Caki2 (cell line): Measurements from ENCODE around the gene PECR. TPM values are rescaled to one million over a fixed set of nuclear protein-coding genes. Genes with fewer than 3 reads are reported as not detected.

Source experiments
- DNase-seq: peaks from one replicate; pipeline ENCODE4 v3.0.0-alpha.2; 2015; ENCODE audit warnings: low read depth
- in situ Hi-C: cut with HindIII; loops from 2 replicates; pipeline ENCODE4 v1.10.0; 2016; ENCODE audit warnings: low sequenced_read_pairs, low pct_unique_long_range_greater_than_20kb, mixed read lengths
- total RNA-seq: library from RNA; depleted of rRNA; stranded (reverse); fragments of >200 nt; shearing (Covaris generic); gene quantifications from 2 replicates; pipeline ENCODE4 v1.2.3, GENCODE V29; 2014; ENCODE audit warnings: low replicate concordance; rRNA removed

PECR gene
- 50.7 and 52.9 TPM in 2 replicates for total RNA-seq

DNA sequence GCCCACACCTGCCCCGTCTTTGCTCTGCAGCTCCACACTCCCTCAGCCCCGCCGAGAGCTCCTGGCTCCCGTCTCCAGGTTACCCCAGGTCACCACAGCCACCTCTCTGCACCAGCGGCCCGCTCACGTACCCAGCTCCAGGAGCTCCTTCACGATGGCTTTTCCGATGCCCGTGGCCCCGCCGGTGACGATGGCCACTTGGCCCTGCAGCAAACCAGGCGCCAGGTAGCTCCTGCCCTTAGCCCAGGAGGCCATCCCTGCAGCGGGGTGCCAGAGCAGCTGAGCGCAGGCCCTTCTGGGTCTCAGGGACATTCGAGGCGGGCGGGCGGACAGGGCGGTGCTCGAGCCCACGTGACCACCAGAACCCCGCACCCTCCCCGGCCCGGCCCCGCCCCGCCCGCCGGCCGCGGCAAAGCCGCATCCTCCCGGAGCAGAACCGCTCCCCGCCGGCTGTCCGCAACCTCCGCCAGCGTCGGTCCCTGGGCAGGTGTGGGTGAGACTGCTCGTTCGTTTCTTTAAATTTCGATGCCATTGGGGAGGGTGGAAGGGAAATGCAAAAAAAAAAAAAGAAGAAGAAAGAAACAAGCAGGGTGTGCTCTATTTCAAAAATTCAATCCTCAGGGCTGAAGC, at the start of gene PECR, which contains the start of gene TMEM169:
Gene PECR (minus strand): TSS at position 323 of the 630 bp plus-strand sequence. CDS start 68 bp downstream, at position 255.
Gene TMEM169 (plus strand): TSS at position 433 of the 630 bp plus-strand sequence. CDS start 14,045 bp downstream, outside the sequence.
- in situ Hi-C loops, result no loop called here
- DNase-seq, result peak; percentile 68

DNA sequence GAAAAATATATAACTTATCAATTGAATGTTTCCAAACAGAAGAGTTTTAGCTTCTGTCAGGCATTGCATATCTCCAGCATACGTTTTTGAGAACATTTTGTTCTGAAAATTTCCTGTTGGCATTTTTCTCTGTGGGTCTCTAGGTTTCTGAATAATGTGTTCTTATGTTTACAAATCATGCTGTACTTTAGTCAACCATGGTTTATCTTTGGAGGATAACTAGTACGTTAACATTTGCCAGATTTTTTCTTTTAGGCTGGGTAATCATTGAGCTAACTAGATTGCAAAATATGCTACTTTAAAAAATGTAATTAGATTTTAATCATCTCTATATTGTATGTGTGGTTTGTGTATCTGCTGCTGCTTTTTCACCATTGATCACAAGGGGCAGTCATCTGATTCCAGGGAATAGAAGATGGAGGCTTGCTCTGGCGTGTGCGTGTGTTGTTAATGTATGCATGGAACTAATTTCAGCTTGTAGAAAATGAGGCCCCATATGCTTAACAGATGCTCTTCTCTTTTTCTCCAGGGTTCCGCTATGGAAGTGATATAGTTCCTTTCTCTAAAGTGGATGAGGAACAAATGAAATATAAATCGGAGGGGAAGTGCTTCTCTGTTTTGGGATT, 48.9 kb upstream of the PECR start:
- in situ Hi-C loops, result no loop called here
- DNase-seq, result no peak

- DNase-seq, result no peak
- in situ Hi-C loops, result no loop called here
Observed at GRCh38 chr2:216126943-216127342, 45.3 kb upstream of the PECR start.

DNA sequence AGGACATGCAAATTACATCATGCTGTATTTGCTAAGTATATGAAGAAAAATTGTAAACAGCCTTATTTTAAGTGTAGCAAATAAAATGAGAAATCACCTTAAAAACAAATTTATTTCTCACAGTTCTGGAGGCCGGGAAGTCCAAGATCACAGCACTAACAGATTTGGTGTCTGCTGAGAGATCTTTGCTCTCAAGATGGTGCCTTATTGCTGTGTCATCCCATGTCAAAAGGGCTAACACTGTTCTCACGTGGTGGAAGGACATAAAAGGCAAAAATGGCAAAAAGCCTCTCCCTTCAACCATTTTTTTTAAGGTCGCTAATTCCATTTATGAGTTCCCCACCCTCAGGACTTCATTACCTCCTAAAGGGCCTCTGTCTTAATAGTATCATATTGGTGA, 39.6 kb upstream of the PECR start:
- DNase-seq, result no peak
- in situ Hi-C loops, result no loop called here

DNA sequence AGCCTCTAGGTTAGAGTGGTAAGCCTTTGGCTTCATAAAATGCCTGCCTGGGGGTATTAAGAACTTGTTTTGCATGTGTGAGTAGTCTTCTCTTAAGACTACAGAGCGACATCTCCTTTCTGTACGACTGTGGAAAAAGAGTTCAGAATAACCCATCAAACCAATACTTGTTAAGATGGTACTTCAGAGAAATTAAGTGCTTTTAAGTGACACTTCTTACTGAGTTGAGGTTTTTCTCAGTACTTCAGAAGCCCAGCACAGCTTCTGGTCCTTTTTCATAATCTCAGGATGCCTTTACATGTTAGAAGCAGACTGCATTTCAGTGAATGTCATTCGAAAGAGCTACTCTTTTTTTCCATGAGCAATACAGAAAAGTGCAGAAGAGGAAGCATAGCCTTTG, 38.4 kb upstream of the PECR start:
- in situ Hi-C loops, result no loop called here
- DNase-seq, result no peak

GRCh38 chr2:216119146-216119545, 37.5 kb upstream of the PECR start:
- in situ Hi-C loops, result no loop called here
- no peak for DNase-seq

DNA sequence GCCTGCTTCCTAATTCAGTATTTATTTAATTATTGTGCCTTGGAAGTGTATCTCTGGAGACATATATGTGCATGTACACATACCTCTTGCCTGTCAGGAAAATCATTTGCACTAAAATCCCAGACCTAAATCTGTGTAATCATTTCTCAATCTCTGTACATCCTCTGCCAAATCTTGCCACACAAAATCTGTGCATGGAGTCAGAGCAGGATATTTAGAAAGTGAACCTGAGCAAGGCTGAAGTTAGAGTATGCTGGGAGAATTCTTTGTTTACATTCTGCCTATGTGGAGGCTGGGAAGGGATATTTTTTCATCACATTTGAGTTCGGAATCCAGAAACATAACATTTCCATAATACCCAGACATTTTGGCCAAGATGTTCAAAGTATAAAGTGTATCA, 36.9 kb upstream of the PECR start:
- DNase-seq, result no peak
- in situ Hi-C loops, result no loop called here

- DNase-seq, result no peak
- in situ Hi-C loops, result no loop called here
Observed at GRCh38 chr2:216117561-216118340, 36.1 kb upstream of the PECR start.

GRCh38 chr2:216116418-216116817, 34.8 kb upstream of the PECR start:
- no peak for DNase-seq
- in situ Hi-C loops, result no loop called here

DNA sequence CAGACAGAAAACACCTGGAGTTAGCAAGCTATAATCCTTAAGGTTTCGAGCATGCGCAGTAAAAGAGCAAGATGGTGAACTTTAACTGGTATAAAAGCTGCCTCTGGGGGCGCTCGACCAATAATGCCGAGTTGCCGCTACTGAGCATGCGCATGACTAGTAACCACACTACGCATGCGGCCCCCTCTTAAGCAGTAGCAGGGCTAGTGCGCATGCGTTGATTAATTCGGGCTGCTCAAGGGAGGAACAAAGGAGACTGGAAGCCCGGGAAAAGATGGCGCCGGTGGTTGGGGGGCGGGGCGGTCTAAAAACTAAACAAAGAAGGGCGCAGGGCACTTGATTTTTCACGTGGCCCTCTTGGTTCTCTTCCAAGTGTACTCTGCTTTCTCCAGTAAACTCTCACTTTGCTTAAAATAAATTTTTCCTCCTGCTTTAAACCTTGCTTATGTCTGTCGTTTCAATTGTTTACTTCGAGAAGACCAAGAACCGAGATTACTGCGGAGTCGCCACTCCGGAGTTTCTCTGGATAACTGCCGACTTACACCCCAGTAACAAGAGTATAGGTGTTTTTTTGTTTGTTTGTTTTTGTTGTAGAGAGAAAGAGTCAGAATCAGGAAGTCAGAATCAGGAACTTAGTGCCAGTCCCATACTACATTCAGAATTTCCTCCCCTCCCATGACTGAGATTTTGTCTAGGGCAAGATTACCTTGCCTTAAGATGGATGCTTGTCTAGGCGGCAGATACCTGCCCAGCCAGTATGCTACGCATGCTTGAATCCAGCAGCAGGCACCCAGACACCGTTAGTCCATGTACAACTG, 33.3 kb upstream of the PECR start:
- in situ Hi-C loops, result no loop called here
- peak; percentile 97 for DNase-seq

GRCh38 chr2:216114382-216114713, 32.7 kb upstream of the PECR start:
- in situ Hi-C loops, result no loop called here
- DNase-seq, result no peak

DNA sequence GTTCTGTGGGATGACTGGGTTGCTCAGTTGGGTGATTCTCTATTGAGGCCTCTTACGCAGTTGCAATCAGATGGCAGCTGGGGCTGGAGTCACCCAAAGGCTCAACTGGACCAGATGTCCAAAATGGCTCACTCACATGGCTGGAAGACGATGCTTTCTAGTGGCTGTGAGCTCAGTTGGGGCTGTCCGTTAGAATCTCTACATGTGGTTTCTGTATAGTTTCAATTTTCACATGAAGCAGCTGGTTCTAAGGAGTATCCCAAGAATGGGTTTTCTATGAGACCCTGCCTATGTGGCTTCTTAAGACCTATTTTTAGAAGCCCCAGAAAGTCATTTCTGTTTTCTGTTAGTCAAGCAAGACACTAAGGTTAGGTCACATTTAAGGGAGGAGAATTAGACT, 32.0 kb upstream of the PECR start:
- no peak for DNase-seq
- in situ Hi-C loops, result no loop called here

DNA sequence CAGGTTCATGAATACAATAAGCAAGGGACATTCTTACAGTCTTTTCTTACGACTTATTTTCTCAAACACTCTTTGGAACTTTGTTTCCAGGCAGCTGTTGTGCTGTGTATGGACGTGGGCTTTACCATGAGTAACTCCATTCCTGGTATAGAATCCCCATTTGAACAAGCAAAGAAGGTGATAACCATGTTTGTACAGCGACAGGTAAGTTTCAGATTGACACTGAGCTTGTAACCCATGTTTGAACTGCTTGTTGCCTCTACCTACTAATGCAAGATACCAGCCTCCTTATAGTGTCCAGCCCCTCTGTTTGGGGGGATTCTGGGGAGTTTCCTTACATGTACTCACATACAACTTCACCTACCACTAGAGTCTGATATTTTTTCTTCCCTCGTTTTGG, 31.3 kb upstream of the PECR start:
- in situ Hi-C loops, result no loop called here
- no peak for DNase-seq

GRCh38 chr2:216111122-216111521, 29.5 kb upstream of the PECR start:
- no peak for DNase-seq
- in situ Hi-C loops, result no loop called here

DNA sequence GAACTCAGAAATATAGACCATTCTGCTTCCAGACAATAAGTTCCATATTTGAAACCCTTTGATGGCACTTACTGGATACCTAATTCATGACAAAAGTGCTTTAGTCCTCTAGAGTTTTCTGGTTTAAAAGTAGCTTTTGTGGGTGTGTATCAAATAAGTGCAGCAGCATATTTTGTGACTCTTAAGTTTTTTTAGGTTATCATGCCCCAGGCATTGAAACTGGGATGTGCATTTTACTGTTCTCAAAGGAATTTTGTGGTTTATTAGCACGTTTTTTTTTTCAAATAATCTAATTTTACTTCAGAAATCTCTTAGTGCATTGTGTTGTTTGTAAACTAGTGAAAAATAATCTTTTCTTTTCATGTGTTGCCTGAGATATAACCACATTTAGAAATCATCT, 29.0 kb upstream of the PECR start:
- DNase-seq, result no peak
- in situ Hi-C loops, result no loop called here

GRCh38 chr2:216109962-216110614, 28.5 kb upstream of the PECR start:
- DNase-seq, result peak; percentile 44
- in situ Hi-C loops, result no loop called here

GRCh38 chr2:216108967-216109921, 27.6 kb upstream of the PECR start, which contains the start of gene XRCC5:
TSS of gene XRCC5 (plus strand) at chr2:216109348. CDS start at chr2:216109437, 89 bp downstream.
- DNase-seq, result peak; percentile 94
- in situ Hi-C loops, result no loop called here
